HCT116 (cell line): ENCODE data around the gene BRMS1. TPM values are rescaled to one million over a fixed set of nuclear protein-coding genes. Genes with fewer than 3 reads are reported as not detected.

Source experiments
- ATAC-seq: fragments of 200-7000 bp; cut with Tn5 transposase; 2 replicates; pipeline ENCODE4 v1.9.1; 2020; ENCODE audit warnings: mild to moderate bottlenecking, moderate library complexity
- BruUV-seq: library from RNA; stranded (reverse); fragments of 400-500 nt; replicated peaks from 2 replicates; lab custom pipeline; 2021; lab: Mats Ljungman, UMichigan
- CTCF ChIA-PET: fragments of 300-600 bp; sonication (Branson Sonifier 250); formaldehyde crosslinking; loops from one replicate; lab custom pipeline; 2021; ENCODE audit warnings: antibody characterized with exemption; lab: Charles Lee
- POLR2A ChIA-PET: fragments of 300-600, 350-600 bp; sonication (Branson Sonifier 250); formaldehyde crosslinking; loops from one replicate; lab custom pipeline; 2021; ENCODE audit warnings: antibody characterized with exemption; lab: Charles Lee
- RAD21 ChIA-PET, 2 experiments: fragments of 300-600 bp; sonication (Branson Sonifier 250); formaldehyde crosslinking; loops; one replicate each; lab custom pipeline; 2023; ENCODE audit warnings: low total read pairs in 2 of 2; ENCODE audit not compliant: uncharacterized antibody in 2 of 2, unreplicated experiment in 2 of 2, low non-redundant PET in 1 of 2; lab: Charles Lee
- DNase-seq: peaks from one replicate; pipeline ENCODE4 v3.0.0-alpha.2; 2010; ENCODE audit warnings: low read depth, low spot score
- H2AFZ ChIP-seq: fragments of 200-600 bp; shearing (Covaris generic), sonication (generic); 2 replicates; pipeline ENCODE4 v1.6.1; 2017; ENCODE audit warnings: low read depth, mixed run types, mixed read lengths, antibody characterized with exemption, low read length; ENCODE audit not compliant: poor library complexity, severe bottlenecking
- H3K27ac ChIP-seq: 2 replicates; pipeline ENCODE4 v1.5.1; 2012; ENCODE audit warnings: low read depth, low read length
- H3K27me3 ChIP-seq: fragments of 200-600 bp; sonication (generic); 2 replicates; pipeline ENCODE4 v1.6.1; 2016; ENCODE audit warnings: mixed run types, low read length, mixed read lengths; ENCODE audit not compliant: insufficient read depth
- H3K36me3 ChIP-seq, 2 experiments: fragments of 200-500 bp in 1 of 2; fragments of 200-600 bp in 1 of 2; sonication (Bioruptor generic) in 1 of 2; sonication (generic) in 1 of 2; 2 replicates each; pipeline versions ENCODE4 v1.5.1 to v1.6.1; 2014 to 2016; ENCODE audit warnings: low read length in 2 of 2, inconsistent platforms in 1 of 2, mixed read lengths in 1 of 2, mixed run types in 1 of 2; ENCODE audit not compliant: insufficient read depth in 2 of 2, control insufficient read depth in 1 of 2
- H3K4me1 ChIP-seq, 2 experiments: fragments of 200-600 bp in 1 of 2; sonication (generic) in 1 of 2; 2 replicates each; pipeline versions ENCODE4 v1.5.1 to v1.6.1; 2012 to 2017; ENCODE audit warnings: low read length in 2 of 2, inconsistent platforms in 1 of 2, mild to moderate bottlenecking in 1 of 2, mixed read lengths in 1 of 2, mixed run types in 1 of 2, moderate library complexity in 1 of 2; ENCODE audit not compliant: insufficient read depth in 2 of 2, control insufficient read depth in 1 of 2
- H3K4me2 ChIP-seq: fragments of 200-600 bp; sonication (generic); 2 replicates; pipeline ENCODE4 v1.6.1; 2017; ENCODE audit warnings: mixed run types, low read length, mixed read lengths
- H3K4me3 ChIP-seq, 2 experiments: fragments of 200-600 bp in 1 of 2; sonication (generic) in 1 of 2; replicated peaks in 1 of 2; 2 replicates each; pipeline ENCODE4 v1.5.1; 2011 to 2016; ENCODE audit warnings: low read length in 2 of 2, control low read depth in 1 of 2, low read depth in 1 of 2, mild to moderate bottlenecking in 1 of 2, mixed read lengths in 1 of 2, mixed run types in 1 of 2
- H3K79me2 ChIP-seq: fragments of 200-600 bp; sonication (generic); 2 replicates; pipeline ENCODE4 v1.6.1; 2017; ENCODE audit warnings: mild to moderate bottlenecking, mixed run types, low read length, moderate library complexity, mixed read lengths; ENCODE audit not compliant: insufficient read depth
- H3K9ac ChIP-seq: fragments of 200-600 bp; sonication (generic); 2 replicates; pipeline ENCODE4 v1.6.1; 2016; ENCODE audit warnings: low read length, mixed read lengths
- H3K9me2 ChIP-seq: fragments of 200-600 bp; sonication (generic), shearing (Covaris generic); 2 replicates; pipeline ENCODE4 v1.6.1; 2017; ENCODE audit warnings: mixed run types, mild to moderate bottlenecking, moderate library complexity; ENCODE audit not compliant: insufficient read depth
- H3K9me3 ChIP-seq, 2 experiments: fragments of 200-500 bp in 1 of 2; fragments of 200-600 bp in 1 of 2; sonication (Bioruptor generic) in 1 of 2; sonication (generic) in 1 of 2; 2 replicates each; pipeline ENCODE4 v1.6.1; 2014 to 2017; ENCODE audit warnings: low read length in 2 of 2, mixed read lengths in 2 of 2, inconsistent platforms in 1 of 2, low read depth in 1 of 2, mild to moderate bottlenecking in 1 of 2, mixed run types in 1 of 2, moderate library complexity in 1 of 2; ENCODE audit not compliant: control insufficient read depth in 1 of 2, insufficient read depth in 1 of 2
- H4K20me1 ChIP-seq: fragments of 200-600 bp; sonication (generic), shearing (Covaris generic); 2 replicates; pipeline ENCODE4 v1.6.1; 2017; ENCODE audit warnings: mixed run types, mild to moderate bottlenecking, moderate library complexity; ENCODE audit not compliant: insufficient read depth
- CBX3 ChIP-seq: IDR thresholded peaks from 2 replicates; pipeline ENCODE4 v1.6.1; 2012; ENCODE audit warnings: low read depth
- EZH2 ChIP-seq: fragments of 200-600 bp; sonication (generic); IDR thresholded peaks from 2 replicates; pipeline ENCODE4 v1.6.1; 2017; ENCODE audit warnings: antibody characterized with exemption, mixed run types
- JUND ChIP-seq: IDR thresholded peaks from 2 replicates; pipeline ENCODE4 v1.6.1; 2012
- POLR2A ChIP-seq: IDR thresholded peaks from 2 replicates; pipeline ENCODE4 v1.7.0; 2011; ENCODE audit warnings: borderline replicate concordance; ENCODE audit not compliant: insufficient read depth, insufficient read length; ENCODE audit errors: extremely low read depth
- RAD21 ChIP-seq: IDR thresholded peaks from 2 replicates; pipeline ENCODE4 v1.6.1; 2012; ENCODE audit warnings: low read depth, mild to moderate bottlenecking
- SP1 ChIP-seq: IDR thresholded peaks from 2 replicates; pipeline ENCODE4 v1.6.1; 2012; ENCODE audit warnings: low read depth
- SRF ChIP-seq: IDR thresholded peaks from 2 replicates; pipeline ENCODE4 v1.6.1; 2012; ENCODE audit warnings: low read depth
- YY1 ChIP-seq: IDR thresholded peaks from 2 replicates; pipeline ENCODE4 v1.6.1; 2011; ENCODE audit warnings: low read length, low read depth, moderate library complexity, mild to moderate bottlenecking; ENCODE audit not compliant: insufficient replicate concordance; ENCODE audit errors: extremely low read depth
- ZFX ChIP-seq: fragments of 450-650 bp; IDR thresholded peaks from 2 replicates; pipeline ENCODE4 v1.6.1; 2017
- ZNF274 ChIP-seq: fragments of 200-500 bp; sonication (Bioruptor generic); IDR thresholded peaks from 2 replicates; pipeline ENCODE4 v1.6.1; 2014; ENCODE audit warnings: mild to moderate bottlenecking, low read depth, low read length, inconsistent platforms
- intact Hi-C: fragments of 100-400 bp; cut with micrococcal nuclease; formaldehyde crosslinking; loops from 2 replicates; pipeline ENCODE4 v1.10.0; 2022
- total RNA-seq: library from RNA; stranded (reverse); gene quantifications from one replicate; pipeline ENCODE4 v1.2.1, GENCODE V29; 2021; ENCODE audit not compliant: unreplicated experiment
- TF ChIP-seq, protein P1 (sequence below): IDR thresholded peaks from 2 replicates; pipeline ENCODE4 v1.6.1; 2011; ENCODE audit warnings: mild to moderate bottlenecking, low read length, moderate library complexity; ENCODE audit not compliant: insufficient replicate concordance; ENCODE audit errors: extremely low read depth
- TF ChIP-seq, protein P2 (sequence below): IDR thresholded peaks from 2 replicates; pipeline ENCODE4 v1.6.1; 2012

The BRMS1 gene
- total RNA-seq, 1 experiment from 2014 or later = 42.1 TPM

DNA sequence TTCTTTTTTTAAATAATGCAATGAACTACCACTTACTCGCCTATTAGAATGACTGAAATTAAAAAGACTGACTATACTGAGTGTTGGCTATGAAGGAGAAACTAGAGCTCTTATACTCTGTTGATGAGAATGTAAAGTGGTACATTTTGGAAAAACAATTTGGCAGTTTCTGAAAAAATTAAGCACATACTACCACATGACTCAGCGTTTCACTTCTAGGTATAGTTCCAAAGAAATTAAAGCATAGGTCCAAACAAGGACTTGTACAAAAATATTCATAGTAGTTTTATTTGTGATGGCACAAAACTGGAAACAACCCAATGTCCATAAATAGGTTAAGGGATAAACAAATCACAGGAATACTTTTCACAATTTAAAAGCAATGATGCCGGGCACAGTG lies 49.0 kb upstream of the BRMS1 start:
- ChIA-PET POLR2A (no interaction called here), RAD21 (no interaction called here), CTCF (interaction anchor here (1.1 kb wide), 1 partner anchor 45 kb away, joined by 3 read pairs; no protein-coding TSS in a partner anchor)
- peaks cover 0 to 4% of the 10 kb centered on the region in 2 experiments; a peak in 2 of 4 replicates for H3K4me1 ChIP-seq
- H3K9ac ChIP-seq = no peak overlapping the region
- H3K27ac ChIP-seq = no peak overlapping the region
- no peaks in the 10 kb centered on the region for H3K27me3 ChIP-seq
- no peaks in the 10 kb centered on the region for H3K36me3 ChIP-seq
- H3K9me2 ChIP-seq = no peaks in the 10 kb centered on the region
- no peaks in the 10 kb centered on the region for H4K20me1 ChIP-seq
- BruUV-seq = no TSS peak
- no peaks in the 10 kb centered on the region for H3K9me3 ChIP-seq
- no peak for DNase-seq
- ATAC-seq = no peak
- no peak overlapping the region for H2AFZ ChIP-seq
- no peaks in the 10 kb centered on the region for H3K79me2 ChIP-seq
- TF ChIP-seq CBX3 (no peak), POLR2A (no peak), EZH2 (no peak), SP1 (no peak), ZFX (no peak), ZNF274 (no peak), SRF (no peak)
- TF ChIP-seq, protein P1, sequence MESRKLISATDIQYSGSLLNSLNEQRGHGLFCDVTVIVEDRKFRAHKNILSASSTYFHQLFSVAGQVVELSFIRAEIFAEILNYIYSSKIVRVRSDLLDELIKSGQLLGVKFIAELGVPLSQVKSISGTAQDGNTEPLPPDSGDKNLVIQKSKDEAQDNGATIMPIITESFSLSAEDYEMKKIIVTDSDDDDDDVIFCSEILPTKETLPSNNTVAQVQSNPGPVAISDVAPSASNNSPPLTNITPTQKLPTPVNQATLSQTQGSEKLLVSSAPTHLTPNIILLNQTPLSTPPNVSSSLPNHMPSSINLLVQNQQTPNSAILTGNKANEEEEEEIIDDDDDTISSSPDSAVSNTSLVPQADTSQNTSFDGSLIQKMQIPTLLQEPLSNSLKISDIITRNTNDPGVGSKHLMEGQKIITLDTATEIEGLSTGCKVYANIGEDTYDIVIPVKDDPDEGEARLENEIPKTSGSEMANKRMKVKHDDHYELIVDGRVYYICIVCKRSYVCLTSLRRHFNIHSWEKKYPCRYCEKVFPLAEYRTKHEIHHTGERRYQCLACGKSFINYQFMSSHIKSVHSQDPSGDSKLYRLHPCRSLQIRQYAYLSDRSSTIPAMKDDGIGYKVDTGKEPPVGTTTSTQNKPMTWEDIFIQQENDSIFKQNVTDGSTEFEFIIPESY = no peak
- intact Hi-C loops = no loop called here
- no peak overlapping the region for H3K4me3 ChIP-seq
- H3K4me2 ChIP-seq = no peak overlapping the region

DNA sequence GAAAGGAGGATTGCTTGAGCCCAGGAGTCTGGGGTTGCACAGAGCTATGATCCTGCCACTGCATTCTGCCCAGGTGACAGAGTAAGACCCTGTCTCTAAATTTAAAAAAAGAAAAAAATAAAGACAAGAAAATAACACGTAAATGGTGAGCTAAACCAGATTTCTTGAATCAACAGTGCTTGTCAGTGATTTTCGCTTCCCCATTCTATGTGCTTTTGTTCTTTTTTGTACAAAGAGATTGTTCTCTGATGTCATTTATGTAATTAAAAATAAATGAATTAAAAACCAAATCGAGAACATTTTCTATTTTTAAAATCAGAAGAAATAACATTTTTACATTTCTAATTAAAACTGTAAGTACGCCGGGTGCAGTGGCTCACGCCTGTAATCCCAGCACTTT lies 46.4 kb upstream of the BRMS1 start:
- Histone ChIP-seq H3K27ac (no peak overlapping the region), H3K4me1 (peaks cover 2 to 13% of the 10 kb centered on the region in 2 experiments; a peak in 3 of 4 replicates), H3K27me3 (no peaks in the 10 kb centered on the region), H2AFZ (no peak overlapping the region), H3K9me2 (no peaks in the 10 kb centered on the region), H3K36me3 (no peaks in the 10 kb centered on the region), H3K79me2 (no peaks in the 10 kb centered on the region), H3K9ac (no peak overlapping the region), H3K4me2 (no peak overlapping the region), H3K9me3 (no peaks in the 10 kb centered on the region), H3K4me3 (no peak overlapping the region)
- ChIA-PET RAD21 (no interaction called here), CTCF (interaction anchor here (1.1 to 10.1 kb wide), 2 partner anchors 11 to 79 kb away, joined by 3 to 121 read pairs; no protein-coding TSS in a partner anchor), POLR2A (no interaction called here)
- ATAC-seq (no peak), DNase-seq (no peak)
- no TSS peak for BruUV-seq
- no peak for TF ChIP-seq ZFX
- no peak for TF ChIP-seq ZNF274
- no peak for TF ChIP-seq YY1
- no peak for TF ChIP-seq EZH2
- TF ChIP-seq, protein P1 = no peak
- TF ChIP-seq SRF = no peak
- TF ChIP-seq SP1 = no peak
- no peak for TF ChIP-seq CBX3
- no peak for TF ChIP-seq RAD21
- TF ChIP-seq, protein P2, sequence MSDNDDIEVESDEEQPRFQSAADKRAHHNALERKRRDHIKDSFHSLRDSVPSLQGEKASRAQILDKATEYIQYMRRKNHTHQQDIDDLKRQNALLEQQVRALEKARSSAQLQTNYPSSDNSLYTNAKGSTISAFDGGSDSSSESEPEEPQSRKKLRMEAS = no peak
- TF ChIP-seq JUND = no peak
- TF ChIP-seq, all 23 proteins: peak for 0
- intact Hi-C loops = no loop called here
- H4K20me1 ChIP-seq = no peaks in the 10 kb centered on the region
